Measurements from ENCODE around the gene NPEPPS. TPM values are rescaled to one million over a fixed set of nuclear protein-coding genes. Genes with fewer than 3 reads are reported as not detected.
A peak's percentile ranks its signal among the peaks of the same experiment; 100 is the strongest.

NPEPPS gene
- total and polyA plus RNA-seq, 2 of the 13 experiments (the other 11 are each of a cell fraction or from before 2014, with no cell fraction given), result 53.5 to 127 TPM

- no peaks in the 10 kb centered on the region for H3K27me3 ChIP-seq (ENCODE audit: control insufficient read depth in 1 of 2, insufficient read depth in 2 of 2, low read length in 2 of 2)
- H2AFZ ChIP-seq (ENCODE audit: low read length), result no peak overlapping the region
- no TSS peak for BruUV-seq (replicated peaks)
- H3K4me1 ChIP-seq (ENCODE audit: insufficient read depth, low read length), result no peaks in the 10 kb centered on the region
- peak; percentile 53 for FAIRE-seq
- WGBS (ENCODE audit: low lambda C conversion rate), result 96% methylated on average over 4 of the region's 4 CpGs
- H3K27ac ChIP-seq (ENCODE audit: extremely low read length, insufficient read depth, low read length), result no peak overlapping the region
- CTCF ChIA-PET (ENCODE audit: low intra/inter-chr PET ratio, low total read pairs), result no interaction called here
- no peaks in the 10 kb centered on the region for H3K79me2 ChIP-seq (ENCODE audit: insufficient read depth, low read length)
- peaks cover 12 to 59% of the 10 kb centered on the region in 2 experiments for H3K36me3 ChIP-seq (replicated peaks in 1 of 2; ENCODE audit: control insufficient read depth in 1 of 2, insufficient read depth in 2 of 2, low read length in 2 of 2)
- no peak for TF ChIP-seq ADNP (CRISPR knock-in tag; IDR thresholded peaks at IDR 0.05)
- H3K4me2 ChIP-seq (ENCODE audit: low read depth, low read length), result no peak overlapping the region
- intact Hi-C loops (cut with micrococcal nuclease; ENCODE audit: unreplicated experiment), result loop anchor here (5.0 to 10.0 kb wide), 3 partner anchors 116 to 394 kb away; no protein-coding TSS in a partner anchor
- H3K9ac ChIP-seq (ENCODE audit: insufficient read depth, low read depth, low read length), result no peak overlapping the region
- peak; percentile 39 for ATAC-seq
- no peak overlapping the region for H3K4me3 ChIP-seq (replicated peaks in 1 of 3; ENCODE audit: insufficient read depth in 1 of 3, low read depth in 2 of 3, low read length in 3 of 3)
- POLR2A ChIA-PET, result interaction anchor here (1.0 kb wide), 1 partner anchor 31 kb away, joined by 3 read pairs; the partner anchor contains the start of gene KPNB1
- in situ Hi-C loops (cut with HindIII; ENCODE audit: extremely low pct_ligation_motif_present, low pct_unique_long_range_greater_than_20kb), result loop anchor here (25.0 kb wide), 2 partner anchors 106 to 256 kb away; no protein-coding TSS in a partner anchor
- H3K9me3 ChIP-seq (ENCODE audit: low read length), result no peaks in the 10 kb centered on the region
- DNase-seq (ENCODE audit: low spot score), result peak; percentile 17
- H4K20me1 ChIP-seq (ENCODE audit: insufficient read depth, low read length), result no peaks in the 10 kb centered on the region
Measured at GRCh38 chr17:47618410-47618809, 87.5 kb downstream of the NPEPPS start.

DNA sequence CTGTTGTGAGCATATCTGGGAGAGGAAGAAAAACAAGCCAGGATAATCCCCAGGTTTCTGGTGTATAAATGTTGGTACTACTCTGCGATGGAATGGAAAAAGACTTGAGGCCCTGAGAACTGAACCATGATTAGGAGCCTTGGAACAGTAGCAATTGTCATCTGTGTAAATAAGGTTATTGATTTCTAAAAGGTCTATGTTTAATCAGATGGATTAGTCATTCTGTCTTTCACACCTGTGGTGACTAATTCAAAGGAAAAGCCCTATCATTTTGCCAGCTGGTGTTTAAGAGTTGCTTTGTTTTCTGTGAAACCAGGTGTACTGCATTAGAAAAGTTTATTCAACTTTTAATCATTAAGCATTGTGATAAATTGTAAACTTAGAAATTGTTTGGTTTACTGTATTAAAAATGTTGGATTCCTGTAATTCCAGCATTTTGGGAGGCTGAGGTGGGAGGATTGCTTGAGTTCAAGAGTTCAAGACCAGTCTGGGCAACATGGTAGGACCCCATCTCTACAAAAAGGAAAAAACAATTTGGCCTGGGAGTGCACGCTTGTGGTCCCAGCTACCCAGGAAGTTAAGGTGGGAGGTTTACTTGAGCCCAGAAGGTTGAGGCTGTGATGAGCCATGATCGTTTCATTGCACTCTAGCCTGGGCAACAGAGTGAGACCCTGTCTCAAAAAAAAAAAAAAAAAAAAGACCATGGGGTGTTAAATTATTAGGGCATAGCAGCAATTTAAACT is 89.8 kb downstream of the NPEPPS start:
- CTCF ChIA-PET (ENCODE audit: low intra/inter-chr PET ratio, low total read pairs), result no interaction called here
- H3K36me3 ChIP-seq (replicated peaks in 1 of 2; ENCODE audit: control insufficient read depth in 1 of 2, insufficient read depth in 2 of 2, low read length in 2 of 2), result peaks cover 10 to 42% of the 10 kb centered on the region in 2 experiments
- peak in 1 of 2 experiments; percentile 46; a peak in 1 of 4 replicates for TF ChIP-seq NR2F1 (CRISPR knock-in tag; IDR thresholded peaks at IDR 0.05)
- no peak for TF ChIP-seq ZNF207 (IDR thresholded peaks at IDR 0.05; ENCODE audit: borderline replicate concordance)
- TF ChIP-seq GFI1 (CRISPR knock-in tag; IDR thresholded peaks at IDR 0.05; ENCODE audit: borderline replicate concordance), result 0 out of 2 replicates have a peak, but pooled peaks have one; percentile 31
- peak; percentile 85 for TF ChIP-seq JUND (CRISPR knock-in tag; IDR thresholded peaks at IDR 0.05)
- TF ChIP-seq EED (CRISPR knock-in tag; IDR thresholded peaks at IDR 0.05), result no peak
- TF ChIP-seq PRDM10 (CRISPR knock-in tag; IDR thresholded peaks at IDR 0.05; ENCODE audit: low read depth), result no peak
- TF ChIP-seq, protein P1, sequence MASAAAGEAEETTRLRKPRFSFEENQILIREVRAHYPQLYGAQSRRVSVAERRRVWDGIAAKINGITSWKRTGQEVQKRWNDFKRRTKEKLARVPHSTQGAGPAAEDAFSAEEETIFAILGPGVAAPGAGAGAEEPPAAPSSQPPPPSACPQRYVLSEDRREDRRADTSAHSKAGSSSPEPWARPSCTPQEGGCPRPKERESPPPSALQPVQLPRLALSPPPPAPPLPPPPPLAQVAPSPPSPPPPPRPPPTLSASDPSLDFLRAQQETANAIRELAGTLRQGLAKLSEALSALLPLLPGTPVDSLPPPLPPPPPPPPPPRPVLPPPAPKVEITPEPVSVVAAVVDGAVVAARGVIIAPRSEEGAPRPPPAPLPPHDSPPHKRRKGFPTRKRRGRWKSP (CRISPR knock-in tag; IDR thresholded peaks at IDR 0.05), result no peak
- TF ChIP-seq TCF7 (IDR thresholded peaks at IDR 0.05; ENCODE audit: low read depth), result peak; percentile 84
- TF ChIP-seq TOE1 (CRISPR knock-in tag; IDR thresholded peaks at IDR 0.05), result no peak
- TF ChIP-seq HHEX (CRISPR knock-in tag; IDR thresholded peaks at IDR 0.05), result peak; percentile 95
- TF ChIP-seq STAG1 (CRISPR knock-in tag; IDR thresholded peaks at IDR 0.05), result no peak
- TF ChIP-seq HNRNPH1 (optimal IDR thresholded peaks at IDR 0.05; ENCODE audit: low read depth, low read length), result no peak

More for the DNA sequence above, 89.8 kb downstream of the NPEPPS start:
- Histone ChIP-seq H3K9ac (ENCODE audit: insufficient read depth, low read depth, low read length) (no peak overlapping the region), H3K4me3 (replicated peaks in 1 of 3; ENCODE audit: insufficient read depth in 1 of 3, low read depth in 2 of 3, low read length in 3 of 3) (no peak overlapping the region), H2AFZ (ENCODE audit: low read length) (no peak overlapping the region), H3K27ac (ENCODE audit: extremely low read length, insufficient read depth, low read length) (no peak overlapping the region), H3K27me3 (ENCODE audit: control insufficient read depth in 1 of 2, insufficient read depth in 2 of 2, low read length in 2 of 2) (no peaks in the 10 kb centered on the region), H3K4me2 (ENCODE audit: low read depth, low read length) (no peak overlapping the region), H3K4me1 (ENCODE audit: insufficient read depth, low read length) (peaks cover 7% of the 10 kb centered on the region; the same call in 1 of the 2 replicates), H3K79me2 (ENCODE audit: insufficient read depth, low read length) (no peaks in the 10 kb centered on the region), H4K20me1 (ENCODE audit: insufficient read depth, low read length) (no peaks in the 10 kb centered on the region), H3K9me3 (ENCODE audit: low read length) (no peaks in the 10 kb centered on the region)
- POLR2A ChIA-PET, result no interaction called here
- DNase-seq (ENCODE audit: low spot score) (peak; percentile 52), ATAC-seq (peak; percentile 51), FAIRE-seq (no peak)
- no TSS peak for BruUV-seq (replicated peaks)
- in situ Hi-C loops (cut with HindIII; ENCODE audit: extremely low pct_ligation_motif_present, low pct_unique_long_range_greater_than_20kb) (loop anchor here (25.0 kb wide), 2 partner anchors 108 to 258 kb away; no protein-coding TSS in a partner anchor), intact Hi-C loops (cut with micrococcal nuclease; ENCODE audit: unreplicated experiment) (no loop called here)
- WGBS (ENCODE audit: low lambda C conversion rate), result 89% methylated on average over 3 of the region's 3 CpGs
